Measurements from ENCODE around the gene OR11A1.

Gene OR11A1

GRCh38 chr6:29388533-29388932 lies 68.3 kb downstream of the OR11A1 start:
- TF ChIP-seq CTCF (IDR thresholded peaks at IDR 0.05) = no peak

- no peak for TF ChIP-seq CTCF (IDR thresholded peaks at IDR 0.05)
These were observed 80.9 kb downstream of the OR11A1 start for GRCh38 chr6:29376003-29376402.
